ENCODE data around the gene ENTPD1. TPM values are rescaled to one million over a fixed set of nuclear protein-coding genes. Genes with fewer than 3 reads are reported as not detected.

The ENTPD1 gene
- total and polyA plus RNA-seq, 2 experiments from 2014 or later: 0.95 to 1.6 TPM

- Histone ChIP-seq H3K4me1 (ENCODE audit: low read depth) (no peaks in the 10 kb centered on the region), H3K36me3 (no peaks in the 10 kb centered on the region), H3K27ac (no peak overlapping the region), H3K4me3 (no peak overlapping the region), H3K27me3 (no peaks in the 10 kb centered on the region), H3K9me3 (ENCODE audit: low read depth) (no peaks in the 10 kb centered on the region)
- DNase-seq (ENCODE audit: low read depth in 1 of 2, low spot score in 1 of 2): peak in 1 of 2 donors; percentile 75
- no peak for TF ChIP-seq CTCF (IDR thresholded peaks at IDR 0.05; ENCODE audit: low read depth, low read length)
Observed at GRCh38 chr10:95788830-95789229, 32.9 kb downstream of the ENTPD1 start.

- peak in 1 of 2 donors; percentile 22 for DNase-seq (ENCODE audit: low read depth in 1 of 2, low spot score in 1 of 2)
- Histone ChIP-seq H3K27me3 (no peaks in the 10 kb centered on the region), H3K4me3 (no peak overlapping the region), H3K9me3 (ENCODE audit: low read depth) (no peaks in the 10 kb centered on the region), H3K36me3 (no peaks in the 10 kb centered on the region), H3K4me1 (ENCODE audit: low read depth) (no peaks in the 10 kb centered on the region), H3K27ac (no peak overlapping the region)
- TF ChIP-seq CTCF (IDR thresholded peaks at IDR 0.05; ENCODE audit: low read depth, low read length): no peak
Observed at GRCh38 chr10:95789902-95790301, 33.9 kb downstream of the ENTPD1 start.

GRCh38 chr10:95790982-95791381, 35.0 kb downstream of the ENTPD1 start:
- Histone ChIP-seq H3K4me3 (no peak overlapping the region), H3K27ac (no peak overlapping the region), H3K4me1 (ENCODE audit: low read depth) (no peaks in the 10 kb centered on the region), H3K27me3 (no peaks in the 10 kb centered on the region), H3K9me3 (ENCODE audit: low read depth) (no peaks in the 10 kb centered on the region), H3K36me3 (no peaks in the 10 kb centered on the region)
- no peak for TF ChIP-seq CTCF (IDR thresholded peaks at IDR 0.05; ENCODE audit: low read depth, low read length)
- DNase-seq (ENCODE audit: low read depth in 1 of 2, low spot score in 1 of 2): no peak

GRCh38 chr10:95791425-95791979, 35.5 kb downstream of the ENTPD1 start:
- Histone ChIP-seq H3K27ac (no peak overlapping the region), H3K4me3 (no peak overlapping the region), H3K36me3 (no peaks in the 10 kb centered on the region), H3K4me1 (ENCODE audit: low read depth) (no peaks in the 10 kb centered on the region), H3K9me3 (ENCODE audit: low read depth) (no peaks in the 10 kb centered on the region), H3K27me3 (no peaks in the 10 kb centered on the region)
- TF ChIP-seq CTCF (IDR thresholded peaks at IDR 0.05; ENCODE audit: low read depth, low read length): no peak
- no peak for DNase-seq (ENCODE audit: low read depth in 1 of 2, low spot score in 1 of 2)

- no peaks in the 10 kb centered on the region for H3K4me1 ChIP-seq (ENCODE audit: low read depth)
- no peak overlapping the region for H3K27ac ChIP-seq
- H3K36me3 ChIP-seq: no peaks in the 10 kb centered on the region
- DNase-seq (ENCODE audit: low read depth in 1 of 2, low spot score in 1 of 2): peak in 1 of 2 donors; percentile 43
- H3K9me3 ChIP-seq (ENCODE audit: low read depth): no peaks in the 10 kb centered on the region
- no peak overlapping the region for H3K4me3 ChIP-seq
- no peaks in the 10 kb centered on the region for H3K27me3 ChIP-seq
- TF ChIP-seq CTCF (IDR thresholded peaks at IDR 0.05; ENCODE audit: low read depth, low read length): no peak
Observed at GRCh38 chr10:95792211-95792780, 36.3 kb downstream of the ENTPD1 start.

Data from cardiac muscle cell (in vitro differentiated cells and primary cell).